VCaP (cell line): Measurements from ENCODE around the gene ZNF451.

Source experiments
- H3K27ac ChIP-seq: fragments of 450-650 bp; 2 replicates; pipeline ENCODE4 v1.5.1; 2017
- TF ChIP-seq, protein P1 (sequence below): fragments of 450-650 bp; conservative IDR thresholded peaks from 2 replicates; pipeline ENCODE4 v1.5.1; 2017; ENCODE audit warnings: mild to moderate bottlenecking, moderate library complexity

ZNF451 gene

DNA sequence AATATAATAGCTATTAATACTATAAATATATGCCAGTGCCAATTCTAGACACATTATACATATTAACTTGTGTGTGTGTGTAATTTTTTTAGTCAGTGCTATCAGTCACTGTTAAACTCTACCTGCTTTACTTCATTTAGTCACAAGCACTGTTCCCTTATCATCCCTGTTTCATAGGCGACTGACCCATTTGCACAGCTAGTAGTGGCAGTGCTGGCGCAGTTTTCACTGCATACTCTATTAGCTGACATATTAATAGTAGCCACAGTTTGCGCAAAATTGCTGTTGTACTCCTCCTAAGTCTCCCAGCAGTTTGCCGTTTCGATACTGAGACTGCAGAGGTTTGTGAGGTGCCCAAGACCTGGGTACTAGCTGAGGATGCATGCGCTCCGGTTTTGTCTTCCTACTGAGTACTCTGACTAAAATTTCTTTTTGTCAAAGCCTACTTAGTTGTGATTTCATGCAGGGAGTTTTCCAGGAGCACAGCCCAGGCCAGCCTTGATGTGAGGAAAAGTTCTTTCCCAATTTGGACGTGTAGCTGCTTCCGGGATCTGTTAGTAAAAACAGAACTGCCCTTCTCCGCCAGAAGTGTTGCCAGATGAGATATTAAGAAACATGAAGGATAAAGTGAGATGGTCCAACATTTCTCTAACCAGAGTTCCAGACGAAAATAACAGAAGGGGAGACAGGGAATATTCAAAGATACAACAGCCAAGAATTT lies 87.7 kb downstream of the ZNF451 start:
- H3K27ac ChIP-seq: no peak overlapping the region
- TF ChIP-seq, protein P1, sequence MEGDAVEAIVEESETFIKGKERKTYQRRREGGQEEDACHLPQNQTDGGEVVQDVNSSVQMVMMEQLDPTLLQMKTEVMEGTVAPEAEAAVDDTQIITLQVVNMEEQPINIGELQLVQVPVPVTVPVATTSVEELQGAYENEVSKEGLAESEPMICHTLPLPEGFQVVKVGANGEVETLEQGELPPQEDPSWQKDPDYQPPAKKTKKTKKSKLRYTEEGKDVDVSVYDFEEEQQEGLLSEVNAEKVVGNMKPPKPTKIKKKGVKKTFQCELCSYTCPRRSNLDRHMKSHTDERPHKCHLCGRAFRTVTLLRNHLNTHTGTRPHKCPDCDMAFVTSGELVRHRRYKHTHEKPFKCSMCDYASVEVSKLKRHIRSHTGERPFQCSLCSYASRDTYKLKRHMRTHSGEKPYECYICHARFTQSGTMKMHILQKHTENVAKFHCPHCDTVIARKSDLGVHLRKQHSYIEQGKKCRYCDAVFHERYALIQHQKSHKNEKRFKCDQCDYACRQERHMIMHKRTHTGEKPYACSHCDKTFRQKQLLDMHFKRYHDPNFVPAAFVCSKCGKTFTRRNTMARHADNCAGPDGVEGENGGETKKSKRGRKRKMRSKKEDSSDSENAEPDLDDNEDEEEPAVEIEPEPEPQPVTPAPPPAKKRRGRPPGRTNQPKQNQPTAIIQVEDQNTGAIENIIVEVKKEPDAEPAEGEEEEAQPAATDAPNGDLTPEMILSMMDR: no peak

DNA sequence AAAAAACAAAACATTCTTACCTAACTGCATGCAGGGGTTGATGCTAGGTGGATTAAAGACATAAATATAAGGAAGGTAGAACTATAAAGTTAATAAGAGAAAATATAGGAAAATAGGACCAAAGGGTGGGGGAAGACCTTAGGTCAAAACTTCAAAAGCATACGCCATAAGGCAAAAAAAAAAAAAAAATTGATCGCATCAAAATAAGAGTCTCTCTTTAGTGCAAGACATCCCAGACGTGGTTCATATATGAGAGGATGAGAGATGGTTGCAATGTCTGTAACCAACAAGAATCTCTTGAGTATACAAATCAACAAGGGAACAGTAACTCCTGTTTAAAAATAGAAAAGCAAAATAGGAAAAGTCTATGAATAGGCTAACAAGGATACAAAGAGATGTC lies 90.6 kb downstream of the ZNF451 start:
- no peak overlapping the region for H3K27ac ChIP-seq
- TF ChIP-seq, protein P1: no peak

DNA sequence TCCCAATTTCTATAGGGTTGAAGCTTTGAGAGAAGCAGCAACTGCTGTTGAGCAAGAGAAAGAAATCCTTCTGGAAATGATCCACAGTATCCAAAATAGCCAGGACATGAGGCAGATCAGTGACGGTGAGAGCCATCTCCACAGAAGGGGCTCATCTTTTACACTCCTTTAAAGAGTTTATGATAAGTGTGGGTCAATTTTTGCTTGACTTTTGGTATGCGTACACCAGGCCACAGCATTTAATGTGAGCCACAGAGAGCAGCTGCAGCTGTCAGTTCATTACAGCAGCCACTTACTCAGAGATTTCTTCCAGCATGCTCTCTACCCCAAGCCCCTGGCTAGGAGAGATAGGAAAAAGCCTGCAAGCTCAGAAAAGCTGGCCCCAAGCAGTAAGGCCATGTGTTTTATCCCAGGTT lies 92.0 kb downstream of the ZNF451 start:
- H3K27ac ChIP-seq: no peak overlapping the region
- TF ChIP-seq, protein P1: no peak

- TF ChIP-seq, protein P1: no peak
Observed at GRCh38 chr6:57183336-57183735, 93.3 kb downstream of the ZNF451 start.

GRCh38 chr6:57190140-57190539 lies 100.2 kb downstream of the ZNF451 start:
- TF ChIP-seq, protein P1: peak; percentile 80
- H3K27ac ChIP-seq: no peak overlapping the region

More at GRCh38 chr6:57183336-57183735, 93.3 kb downstream of the ZNF451 start:
- no peak overlapping the region for H3K27ac ChIP-seq

- TF ChIP-seq, protein P1: no peak
- no peak overlapping the region for H3K27ac ChIP-seq
Observed at GRCh38 chr6:57193177-57193576, 103.2 kb downstream of the ZNF451 start.

- TF ChIP-seq, protein P1: no peak
- no peak overlapping the region for H3K27ac ChIP-seq
Observed at GRCh38 chr6:57195457-57195856, 105.5 kb downstream of the ZNF451 start.
